Measurements from ENCODE around the gene SCO2. TPM values are rescaled to one million over a fixed set of nuclear protein-coding genes. Genes with fewer than 3 reads are reported as not detected.

The SCO2 gene
- total RNA-seq, 2 experiments from 2014 or later: 5.0 to 6.0 TPM

- DNase-seq: no peak
- peaks cover 7% of the 10 kb centered on the region for H3K36me3 Mint-ChIP-seq
- peaks cover 7% of the 10 kb centered on the region for H3K4me1 Mint-ChIP-seq
- no peaks in the 10 kb centered on the region for H3K27me3 Mint-ChIP-seq
- no peaks in the 10 kb centered on the region for H3K9me3 Mint-ChIP-seq
- no peak overlapping the region for H3K27ac Mint-ChIP-seq
- H3K4me3 Mint-ChIP-seq: peak overlapping the region; percentile 97
Measured at GRCh38 chr22:50505776-50506610, 19.4 kb downstream of the SCO2 start.

DNA sequence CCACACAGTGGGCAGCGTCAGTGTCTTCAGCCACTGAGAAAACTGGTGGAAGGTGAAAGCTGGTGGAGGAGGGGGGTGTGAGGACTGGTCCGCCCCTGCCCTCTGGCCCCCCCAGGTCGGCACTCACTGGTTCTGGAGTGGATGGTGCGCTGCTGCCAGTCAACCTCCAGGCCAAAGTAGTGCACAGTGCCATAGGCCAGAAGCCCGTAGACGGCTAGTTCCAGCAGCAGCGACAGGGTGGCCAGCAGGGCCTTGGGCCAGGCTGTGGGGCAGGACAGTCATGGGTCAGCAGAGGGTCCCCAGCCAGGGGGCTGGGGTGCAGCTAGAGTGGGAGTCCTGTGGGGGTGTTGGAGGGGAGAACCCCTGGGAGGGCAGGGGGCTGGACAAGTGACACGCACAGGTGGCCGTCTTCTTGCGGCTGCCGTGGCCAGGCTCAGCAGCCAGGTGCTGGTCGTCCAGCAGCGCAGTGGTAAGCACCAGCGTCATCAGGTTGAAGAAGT is 20.1 kb downstream of the SCO2 start:
- Mint-ChIP-seq H3K27me3 (no peaks in the 10 kb centered on the region), H3K9me3 (no peaks in the 10 kb centered on the region), H3K4me1 (peaks cover 7% of the 10 kb centered on the region), H3K4me3 (no peak overlapping the region), H3K36me3 (peaks cover 7% of the 10 kb centered on the region), H3K27ac (no peak overlapping the region)
- DNase-seq: no peak

DNA sequence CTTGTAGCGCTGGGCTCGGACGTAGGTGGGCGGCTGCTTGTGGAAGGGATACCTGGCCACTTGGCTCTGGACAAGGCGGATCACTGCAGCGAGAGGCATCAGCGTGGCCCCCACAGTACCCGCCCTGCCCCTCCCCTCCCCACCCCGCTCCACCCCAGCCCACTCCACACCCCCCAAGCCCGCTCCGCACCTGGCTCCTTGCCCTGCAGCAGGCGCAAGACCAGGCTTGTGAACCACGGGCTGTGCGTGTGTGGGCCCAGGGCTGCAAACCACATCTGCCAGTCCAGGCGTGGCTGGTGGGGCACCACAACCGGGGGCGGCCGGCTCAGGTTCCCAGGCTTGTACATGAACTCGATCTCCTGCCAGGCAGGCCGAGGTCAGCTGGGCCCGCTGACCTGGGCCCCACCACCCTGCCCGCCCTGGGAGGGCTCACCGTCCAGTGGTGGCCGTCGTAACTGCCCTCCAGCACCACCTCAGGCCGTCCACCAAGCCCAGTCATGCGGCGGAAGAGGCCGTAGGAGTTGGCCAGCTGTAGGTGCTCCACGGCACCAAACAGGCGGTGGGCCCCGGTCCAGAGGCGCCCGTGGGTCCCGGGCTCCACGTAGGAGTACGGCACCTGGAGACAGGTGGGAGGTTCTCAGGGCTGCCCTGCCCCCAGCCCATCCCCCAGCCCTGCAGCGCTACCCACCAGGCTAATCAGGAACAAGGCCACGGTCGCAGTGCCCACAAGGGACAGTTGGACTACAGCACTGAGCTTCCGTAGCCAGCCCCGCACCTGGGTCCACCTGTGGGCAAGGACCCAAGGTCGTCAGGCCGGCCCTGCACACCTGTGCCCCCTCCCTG is 20.8 kb downstream of the SCO2 start:
- no peak for DNase-seq
- H3K27me3 Mint-ChIP-seq: no peaks in the 10 kb centered on the region

DNA sequence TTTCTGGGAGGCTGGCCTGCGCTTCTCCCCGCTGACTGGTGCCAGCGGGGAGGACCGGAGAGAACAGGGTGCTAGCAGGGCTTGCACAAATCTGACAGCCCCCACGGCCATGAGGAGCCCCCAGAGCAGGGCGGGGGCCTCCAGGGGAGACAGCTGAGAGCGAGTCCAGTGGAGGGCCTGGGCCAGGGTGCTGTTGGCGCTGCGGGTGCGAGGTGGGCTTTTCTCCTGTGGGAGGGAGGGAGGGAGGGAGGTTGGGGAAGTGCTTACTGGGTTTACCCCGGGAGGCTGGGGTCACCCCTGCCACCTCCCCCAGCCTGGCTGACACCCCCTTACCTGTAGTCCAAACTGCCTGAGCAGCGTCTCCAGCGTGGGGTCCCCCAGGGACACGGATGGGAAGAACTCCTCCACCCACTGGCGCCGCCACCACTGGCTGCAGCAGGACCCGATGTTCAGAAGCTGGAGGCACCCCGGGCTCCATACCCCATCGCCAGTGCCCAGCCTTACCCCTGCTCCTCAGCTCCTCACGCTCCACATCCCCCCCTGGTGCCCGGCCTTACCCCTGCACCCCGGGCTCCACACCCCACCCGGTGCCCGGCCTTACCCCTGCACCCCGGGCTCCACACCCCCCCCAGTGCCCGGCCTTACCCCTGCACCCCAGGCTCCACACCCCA is 21.8 kb downstream of the SCO2 start:
- Mint-ChIP-seq H3K9me3 (no peaks in the 10 kb centered on the region), H3K4me1 (peaks cover 1% of the 10 kb centered on the region), H3K27ac (no peak overlapping the region), H3K27me3 (no peaks in the 10 kb centered on the region), H3K4me3 (no peak overlapping the region), H3K36me3 (peaks cover 2% of the 10 kb centered on the region)
- no peak for DNase-seq

More for the DNA sequence above, 20.8 kb downstream of the SCO2 start:
- no peak overlapping the region for H3K4me3 Mint-ChIP-seq
- H3K4me1 Mint-ChIP-seq: peaks cover 7% of the 10 kb centered on the region
- H3K36me3 Mint-ChIP-seq: peaks cover 7% of the 10 kb centered on the region
- H3K9me3 Mint-ChIP-seq: no peaks in the 10 kb centered on the region
- H3K27ac Mint-ChIP-seq: no peak overlapping the region

GRCh38 chr22:50502628-50503474 is 22.5 kb downstream of the SCO2 start:
- peaks cover 6% of the 10 kb centered on the region for H3K4me1 Mint-ChIP-seq
- H3K9me3 Mint-ChIP-seq: no peaks in the 10 kb centered on the region
- no peak overlapping the region for H3K27ac Mint-ChIP-seq
- no peak overlapping the region for H3K4me3 Mint-ChIP-seq
- no peaks in the 10 kb centered on the region for H3K27me3 Mint-ChIP-seq
- peaks cover 2% of the 10 kb centered on the region for H3K36me3 Mint-ChIP-seq
- DNase-seq: no peak

DNA sequence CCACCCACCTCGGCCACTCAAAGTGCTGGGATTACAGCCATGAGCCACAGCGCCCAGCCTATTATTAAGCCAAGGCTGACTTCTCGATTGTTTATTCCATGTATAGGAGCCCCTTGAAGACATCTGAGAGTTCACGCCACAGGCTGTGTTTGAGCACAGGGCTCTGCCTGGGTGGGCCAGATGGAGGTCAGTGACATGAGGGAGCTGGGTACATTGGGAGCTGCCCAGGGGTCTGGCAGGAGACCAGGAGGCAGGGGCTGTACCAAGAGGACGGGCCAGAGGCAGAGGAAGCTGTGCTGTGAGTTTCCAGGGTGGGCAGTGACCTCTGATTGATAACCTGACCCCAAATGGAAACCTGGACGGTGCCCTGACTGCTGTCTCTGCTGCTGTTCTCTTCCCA is 23.3 kb downstream of the SCO2 start:
- DNase-seq: no peak
- Mint-ChIP-seq H3K4me3 (no peak overlapping the region), H3K27me3 (no peaks in the 10 kb centered on the region), H3K4me1 (peaks cover 6% of the 10 kb centered on the region), H3K36me3 (peaks cover 2% of the 10 kb centered on the region), H3K27ac (no peak overlapping the region), H3K9me3 (no peaks in the 10 kb centered on the region)

DNA sequence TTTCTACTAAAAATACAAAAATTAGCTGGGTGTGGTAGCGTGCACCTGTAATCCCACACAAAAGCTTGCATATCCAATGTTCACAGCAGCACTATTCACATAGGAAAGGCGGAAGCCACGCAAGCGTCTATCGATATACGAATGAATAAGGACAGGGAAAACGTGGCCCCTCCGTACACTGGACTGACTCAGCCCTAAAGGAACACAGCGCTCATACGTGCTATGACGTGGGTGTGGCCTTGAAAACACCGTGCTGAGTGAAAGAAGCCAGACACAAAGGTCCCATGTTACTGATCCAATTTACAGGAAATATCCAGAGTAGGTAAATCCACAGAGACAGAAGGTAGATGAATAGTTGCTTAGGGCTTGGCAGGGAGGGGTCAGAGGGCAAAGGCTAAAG is 24.9 kb downstream of the SCO2 start:
- Mint-ChIP-seq H3K9me3 (no peaks in the 10 kb centered on the region), H3K4me1 (peaks cover 6% of the 10 kb centered on the region), H3K4me3 (no peak overlapping the region), H3K36me3 (peaks cover 2% of the 10 kb centered on the region), H3K27me3 (no peaks in the 10 kb centered on the region), H3K27ac (no peak overlapping the region)
- DNase-seq: no peak

- Mint-ChIP-seq H3K9me3 (no peaks in the 10 kb centered on the region), H3K4me3 (no peak overlapping the region), H3K27me3 (no peaks in the 10 kb centered on the region), H3K27ac (no peak overlapping the region), H3K36me3 (peaks cover 2% of the 10 kb centered on the region), H3K4me1 (peaks cover 6% of the 10 kb centered on the region)
- peak; percentile 70 for DNase-seq
Measured at GRCh38 chr22:50498322-50498890, 27.0 kb downstream of the SCO2 start.

- Mint-ChIP-seq H3K36me3 (peaks cover under 1% of the 10 kb centered on the region), H3K27ac (no peak overlapping the region), H3K9me3 (no peaks in the 10 kb centered on the region), H3K4me3 (no peak overlapping the region), H3K4me1 (peaks cover 6% of the 10 kb centered on the region), H3K27me3 (no peaks in the 10 kb centered on the region)
- DNase-seq: no peak
Measured at GRCh38 chr22:50497093-50497492, 28.3 kb downstream of the SCO2 start.

GRCh38 chr22:50490531-50491308 is 34.7 kb downstream of the SCO2 start:
- no peaks in the 10 kb centered on the region for H3K27me3 Mint-ChIP-seq
- no peaks in the 10 kb centered on the region for H3K36me3 Mint-ChIP-seq
- DNase-seq: no peak
- H3K9me3 Mint-ChIP-seq: no peaks in the 10 kb centered on the region
- H3K4me3 Mint-ChIP-seq: peak overlapping the region; percentile 19
- H3K4me1 Mint-ChIP-seq: peaks cover 8% of the 10 kb centered on the region
- peak overlapping the region; percentile 31 for H3K27ac Mint-ChIP-seq

DNA sequence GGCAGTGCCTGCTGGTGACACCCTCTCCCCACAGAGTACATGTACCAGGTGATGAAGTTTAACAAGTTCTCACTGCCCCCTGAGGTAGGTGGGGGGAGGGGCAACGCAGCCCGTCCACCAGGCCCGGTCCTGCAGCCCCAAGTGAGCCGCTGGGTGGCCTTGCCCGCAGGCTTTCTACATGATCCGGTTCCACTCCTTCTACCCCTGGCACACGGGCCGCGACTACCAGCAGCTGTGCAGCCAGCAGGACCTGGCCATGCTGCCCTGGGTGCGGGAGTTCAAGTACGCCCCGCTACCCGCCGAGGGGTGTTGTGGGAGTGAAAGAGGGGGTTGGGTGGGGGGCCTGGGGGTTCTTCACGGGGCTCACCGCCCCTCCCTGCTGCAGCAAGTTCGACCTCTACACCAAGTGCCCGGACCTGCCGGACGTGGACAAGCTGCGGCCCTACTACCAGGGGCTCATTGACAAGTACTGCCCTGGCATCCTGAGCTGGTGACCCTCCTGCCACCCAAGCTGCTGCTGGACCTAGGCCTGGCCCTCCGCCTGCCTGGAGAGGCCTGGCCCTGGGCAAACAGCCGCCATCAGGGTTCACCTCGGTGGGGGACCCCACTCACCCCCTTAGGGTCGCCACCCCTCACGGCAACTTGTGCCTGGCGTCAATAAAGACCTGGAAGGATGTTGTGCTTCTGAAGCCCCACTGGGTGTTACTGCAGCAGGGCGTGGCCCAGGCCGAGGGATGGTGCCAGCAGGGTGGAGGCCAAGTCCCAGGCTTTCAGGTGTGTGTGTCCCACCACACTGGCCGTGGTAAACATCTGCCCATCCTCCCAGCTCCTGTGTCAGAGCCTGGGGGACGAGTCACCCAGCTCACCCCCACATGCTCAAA is 35.8 kb downstream of the SCO2 start:
- Mint-ChIP-seq H3K4me1 (peaks cover 8% of the 10 kb centered on the region), H3K27me3 (no peaks in the 10 kb centered on the region), H3K4me3 (no peak overlapping the region), H3K27ac (no peak overlapping the region), H3K36me3 (no peaks in the 10 kb centered on the region), H3K9me3 (no peaks in the 10 kb centered on the region)
- DNase-seq: no peak

GRCh38 chr22:50488886-50489285 is 36.5 kb downstream of the SCO2 start:
- Mint-ChIP-seq H3K9me3 (no peaks in the 10 kb centered on the region), H3K36me3 (no peaks in the 10 kb centered on the region), H3K27ac (no peak overlapping the region)

More at GRCh38 chr22:50488886-50489285, 36.5 kb downstream of the SCO2 start:
- no peak overlapping the region for H3K4me3 Mint-ChIP-seq
- DNase-seq: no peak
- H3K4me1 Mint-ChIP-seq: peaks cover 8% of the 10 kb centered on the region
- no peaks in the 10 kb centered on the region for H3K27me3 Mint-ChIP-seq

All from activated naive CD8-positive, alpha-beta T cell treated with anti-CD3 and anti-CD28 coated beads for 36 hours (primary cell).